Panc1 (cell line): ENCODE measurements around the gene DOK7. TPM values are rescaled to one million over a fixed set of nuclear protein-coding genes. Genes with fewer than 3 reads are reported as not detected.
A peak's percentile ranks its signal among the peaks of the same experiment; 100 is the strongest.

ENCODE experiments used
- ATAC-seq: fragments of 200-7000 bp; cut with Tn5 transposase; 2 replicates; pipeline ENCODE4 v1.9.1; 2020; ENCODE audit warnings: mild to moderate bottlenecking, moderate library complexity
- Bru-seq: library from RNA; stranded (reverse); fragments of 400-500 nt; gene quantifications from one replicate; lab custom pipeline; 2021; lab: Mats Ljungman, UMichigan
- BruChase-seq, 2 experiments: library from RNA; stranded (reverse); fragments of 400-500 nt; gene quantifications; one replicate each; lab custom pipeline; 2021; lab: Mats Ljungman, UMichigan
- BruUV-seq: library from RNA; stranded (reverse); fragments of 400-500 nt; replicated peaks from 2 replicates; lab custom pipeline; 2021; lab: Mats Ljungman, UMichigan
- CTCF ChIA-PET: fragments of 300-600 bp; sonication (Branson Sonifier 250); formaldehyde crosslinking; loops from one replicate; lab custom pipeline; 2022; ENCODE audit warnings: antibody characterized with exemption; lab: Charles Lee
- POLR2A ChIA-PET: fragments of 300-600 bp; sonication (Branson Sonifier 250); formaldehyde crosslinking; loops from one replicate; lab custom pipeline; 2022; ENCODE audit warnings: antibody characterized with exemption; lab: Charles Lee
- DNase-seq: peaks from one replicate; pipeline ENCODE4 v3.0.0-alpha.2; 2010; ENCODE audit warnings: low read depth, low spot score
- H3K27ac ChIP-seq: 2 replicates; pipeline ENCODE4 v1.5.1; 2011; ENCODE audit warnings: mild to moderate bottlenecking, low read length, inconsistent platforms
- H3K27me3 ChIP-seq: fragments of 200-500 bp; sonication (Bioruptor generic); 2 replicates; pipeline ENCODE4 v1.6.0; 2014; ENCODE audit warnings: low read length, inconsistent platforms; ENCODE audit not compliant: control insufficient read depth, insufficient read depth
- H3K36me3 ChIP-seq: fragments of 200-500 bp; sonication (Bioruptor generic); 2 replicates; pipeline ENCODE4 v1.5.1; 2014; ENCODE audit warnings: inconsistent platforms, mild to moderate bottlenecking, low read length, moderate library complexity; ENCODE audit not compliant: control insufficient read depth, insufficient read depth
- H3K4me1 ChIP-seq: 2 replicates; pipeline ENCODE4 v1.5.1; 2011; ENCODE audit warnings: inconsistent platforms, mild to moderate bottlenecking, low read length, moderate library complexity; ENCODE audit not compliant: control insufficient read depth, insufficient read depth
- H3K4me3 ChIP-seq, 2 experiments: 2 replicates each; pipeline ENCODE4 v1.5.1; 2011 to 2012; ENCODE audit warnings: low read depth in 2 of 2, low read length in 2 of 2, mild to moderate bottlenecking in 2 of 2, inconsistent platforms in 1 of 2, moderate library complexity in 1 of 2
- H3K9me3 ChIP-seq: fragments of 200-500 bp; sonication (Bioruptor generic); 2 replicates; pipeline ENCODE4 v1.5.1; 2014; ENCODE audit warnings: low read depth, mild to moderate bottlenecking, inconsistent platforms, low read length, moderate library complexity; ENCODE audit not compliant: control insufficient read depth, insufficient read depth
- CTCF ChIP-seq: fragments of 450-650 bp; IDR thresholded peaks from 2 replicates; pipeline ENCODE4 v1.5.1; 2017; ENCODE audit warnings: mild to moderate bottlenecking
- POLR2AphosphoS5 ChIP-seq: IDR thresholded peaks from 2 replicates; pipeline ENCODE4 v1.6.1; 2012; ENCODE audit warnings: mild to moderate bottlenecking, low read depth, low read length, moderate library complexity
- REST ChIP-seq, 2 experiments: IDR thresholded peaks; 2 replicates each; pipeline ENCODE4 v1.6.1; 2011 to 2012; ENCODE audit warnings: low read depth in 2 of 2, control low read depth in 1 of 2, low read length in 1 of 2, mild to moderate bottlenecking in 1 of 2, moderate library complexity in 1 of 2; ENCODE audit not compliant: insufficient read depth in 1 of 2
- SIN3A ChIP-seq: IDR thresholded peaks from 2 replicates; pipeline ENCODE4 v1.6.1; 2012; ENCODE audit warnings: low read depth, mild to moderate bottlenecking, low read length, moderate library complexity, borderline replicate concordance; ENCODE audit not compliant: insufficient read depth
- TCF7L2 ChIP-seq: IDR thresholded peaks from 2 replicates; pipeline ENCODE4 v1.6.1; 2011; ENCODE audit warnings: mild to moderate bottlenecking, low read depth, low read length, inconsistent platforms
- in situ Hi-C: cut with HindIII; loops from 2 replicates; pipeline ENCODE4 v1.10.0; 2016; ENCODE audit warnings: low sequenced_read_pairs, low pct_unique_long_range_greater_than_20kb
- intact Hi-C: fragments of 100-400 bp; cut with micrococcal nuclease; formaldehyde crosslinking; loops from one replicate; pipeline ENCODE4 v1.10.0; 2022; ENCODE audit not compliant: unreplicated experiment
- long read RNA-seq: library from polyadenylated mRNA; unstranded; transcript quantifications from one replicate; pipeline ENCODE4 v2.0.0, GENCODE V29; 2021; ENCODE audit not compliant: unreplicated experiment
- polyA plus RNA-seq: library from polyadenylated mRNA; unstranded; fragments of >200 nt; gene quantifications from one replicate; pipeline ENCODE4 v1.2.1, GENCODE V29; 2012; ENCODE audit warnings: missing spikeins; ENCODE audit not compliant: insufficient read length
- total RNA-seq: library from RNA; stranded (reverse); gene quantifications from one replicate; pipeline ENCODE4 v1.2.1, GENCODE V29; 2021; ENCODE audit not compliant: unreplicated experiment

Gene DOK7
- total RNA-seq, result 2.4 TPM
- 1.9 TPM for polyA plus RNA-seq
- Bru-seq, nascent RNA, result percentile 26 among the genes with signal in this experiment
- percentile 23 among the genes with signal in this experiment for BruChase-seq, experiment 1, labeled RNA remaining after a 2-hour chase
- percentile 26 among the genes with signal in this experiment for BruChase-seq, experiment 2, labeled RNA remaining after a 6-hour chase
- long read RNA-seq, partial matches to known transcripts, result 0 of 5 reads
- long read RNA-seq, other reads (novel, unspliced or antisense), result 2 of 5 reads

- ChIA-PET POLR2A (no interaction called here), CTCF (no interaction called here)
- DNase-seq, result no peak
- Histone ChIP-seq H3K27ac (no peak within 1 kb of the TSS), H3K9me3 (no peaks in the 10 kb centered on the region), H3K4me3 (peak within 1 kb of the TSS in 1 of 2 experiments; percentile 9; a peak in 1 of 4 replicates), H3K4me1 (no peaks in the 10 kb centered on the region), H3K36me3 (no peaks in the 10 kb centered on the region), H3K27me3 (no peaks in the 10 kb centered on the region)
- intact Hi-C loops (no loop called here), in situ Hi-C loops (no loop called here)
- BruUV-seq, result no TSS peak
- TF ChIP-seq REST (IDR thresholded peaks at IDR 0.05; ENCODE audit: insufficient read depth in 1 of 2, low read depth in 2 of 2, low read length in 1 of 2) (no peak), TCF7L2 (no peak), CTCF (no peak), SIN3A (no peak), POLR2AphosphoS5 (no peak)
- peak; percentile 33; the same call in 1 of the 2 replicates for ATAC-seq
These were observed at the start of gene DOK7 for GRCh38 chr4:3462790-3463415. TSS of gene DOK7 (plus strand) at chr4:3463306. CDS start at chr4:3463376, 70 bp downstream.

- POLR2A ChIA-PET, result no interaction called here
- CTCF ChIA-PET, result no interaction called here
- intact Hi-C loops (no loop called here), in situ Hi-C loops (no loop called here)
- Histone ChIP-seq H3K27me3 (no peaks in the 10 kb centered on the region), H3K4me1 (no peaks in the 10 kb centered on the region), H3K27ac (no peak overlapping the region), H3K9me3 (no peaks in the 10 kb centered on the region), H3K4me3 (no peak overlapping the region), H3K36me3 (no peaks in the 10 kb centered on the region)
- TF ChIP-seq SIN3A (no peak), REST (IDR thresholded peaks at IDR 0.05; ENCODE audit: insufficient read depth in 1 of 2, low read depth in 2 of 2, low read length in 1 of 2) (no peak), CTCF (no peak), POLR2AphosphoS5 (no peak)
- no peak for ATAC-seq
- no peak for DNase-seq
- BruUV-seq, result no TSS peak
These were observed 49.3 kb upstream of the DOK7 start for GRCh38 chr4:3413675-3414420.
